Neural progenitor cell (in vitro differentiated cells): ENCODE measurements around the gene LGI4.

Experiments
- CTCF ChIP-seq: fragments of 200-600 bp; sonication (generic); IDR thresholded peaks from 2 replicates; pipeline ENCODE4 v1.5.1; 2017; ENCODE audit warnings: antibody characterized with exemption, mild to moderate bottlenecking
- EZH2phosphoT487 ChIP-seq: fragments of 200-600 bp; sonication (generic); IDR thresholded peaks from 2 replicates; pipeline ENCODE4 v1.6.1; 2017; ENCODE audit warnings: antibody characterized with exemption

DNA sequence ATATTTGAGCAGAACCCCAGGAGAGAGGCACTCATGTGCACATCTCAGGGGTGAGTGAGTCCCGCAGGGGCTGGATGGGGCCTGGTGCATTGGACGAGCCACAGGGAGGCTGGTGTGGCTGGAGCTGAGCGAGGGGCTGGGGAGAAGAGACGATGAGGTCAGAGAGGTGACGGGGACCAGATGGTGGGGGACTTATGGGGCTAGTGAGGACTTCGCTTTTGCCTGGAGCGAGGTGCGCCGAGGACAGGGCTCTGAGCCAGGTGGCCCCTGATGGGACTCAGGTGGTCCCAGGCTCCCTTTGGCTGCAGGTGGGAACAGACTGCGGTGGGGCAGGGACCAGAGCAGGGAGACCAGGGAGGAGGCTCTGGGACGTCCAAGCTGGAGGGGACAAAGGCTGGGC is 26.1 kb downstream of the LGI4 start:
- no peak for TF ChIP-seq EZH2phosphoT487
- no peak for TF ChIP-seq CTCF
